HepG2 (cell line): ENCODE results near the gene TRIO. TPM values are rescaled to one million over a fixed set of nuclear protein-coding genes. Genes with fewer than 3 reads are reported as not detected.

Source experiments
- BHLHE40 ChIP-seq: IDR thresholded peaks from 2 replicates; pipeline ENCODE4 v1.6.1; 2011; ENCODE audit warnings: low read length, improper control_type of control experiment
- GLI4 ChIP-seq: sonication (generic); formaldehyde crosslinking; IDR thresholded peaks from 2 replicates; pipeline ENCODE4 v1.5.1; 2020; ENCODE audit warnings: missing genetic modification reagents, mild to moderate bottlenecking, moderate library complexity, borderline replicate concordance
- GMEB1 ChIP-seq: sonication (generic); formaldehyde crosslinking; IDR thresholded peaks from 2 replicates; pipeline ENCODE4 v1.5.1; 2020; ENCODE audit warnings: missing genetic modification reagents, mild to moderate bottlenecking, borderline replicate concordance
- JUN ChIP-seq: sonication (generic); formaldehyde crosslinking; IDR thresholded peaks from 2 replicates; pipeline ENCODE4 v1.4.0; 2020; ENCODE audit warnings: mild to moderate bottlenecking, missing genetic modification reagents
- NFE2 ChIP-seq: sonication (generic); formaldehyde crosslinking; IDR thresholded peaks from 2 replicates; pipeline ENCODE4 v1.4.0; 2020; ENCODE audit warnings: missing genetic modification reagents
- POGZ ChIP-seq: sonication (generic); formaldehyde crosslinking; IDR thresholded peaks from 2 replicates; pipeline ENCODE4 v1.4.0; 2020; ENCODE audit warnings: mild to moderate bottlenecking, missing genetic modification reagents
- TFDP2 ChIP-seq: sonication (generic); formaldehyde crosslinking; IDR thresholded peaks from 2 replicates; pipeline ENCODE4 v1.4.0; 2020; ENCODE audit warnings: missing genetic modification reagents
- TGIF2 ChIP-seq: IDR thresholded peaks from 2 replicates; pipeline ENCODE4 v1.6.1; 2016; ENCODE audit warnings: control low read depth, missing compliant biosample characterization
- ZC3H4 ChIP-seq: sonication (generic); formaldehyde crosslinking; IDR thresholded peaks from 2 replicates; pipeline ENCODE4 v1.4.0; 2020; ENCODE audit warnings: missing genetic modification reagents, borderline replicate concordance
- ZFY ChIP-seq: sonication (generic); formaldehyde crosslinking; IDR thresholded peaks from 2 replicates; pipeline ENCODE4 v1.4.0; 2020; ENCODE audit warnings: missing genetic modification reagents
- ZNF18 ChIP-seq: sonication (generic); formaldehyde crosslinking; IDR thresholded peaks from 2 replicates; pipeline ENCODE4 v1.8.0; 2022; ENCODE audit warnings: mild to moderate bottlenecking, missing genetic modification reagents; ENCODE audit not compliant: insufficient replicate concordance
- ZNF230 ChIP-seq: sonication (generic); formaldehyde crosslinking; IDR thresholded peaks from 2 replicates; pipeline ENCODE4 v1.4.0; 2020; ENCODE audit warnings: mild to moderate bottlenecking, missing genetic modification reagents
- ZNF292 ChIP-seq: sonication (generic); formaldehyde crosslinking; IDR thresholded peaks from 2 replicates; pipeline ENCODE4 v1.8.1; 2022; ENCODE audit warnings: mild to moderate bottlenecking, low read depth, missing genetic modification reagents, borderline replicate concordance
- ZNF33B ChIP-seq: sonication (generic); formaldehyde crosslinking; IDR thresholded peaks from 2 replicates; pipeline ENCODE4 v1.5.1; 2020; ENCODE audit warnings: mild to moderate bottlenecking, missing genetic modification reagents
- ZNF563 ChIP-seq: sonication (generic); formaldehyde crosslinking; IDR thresholded peaks from 2 replicates; pipeline ENCODE4 v1.8.0; 2022; ENCODE audit warnings: mild to moderate bottlenecking, moderate library complexity, missing genetic modification reagents
- ZNF687 ChIP-seq: sonication (generic); formaldehyde crosslinking; IDR thresholded peaks from 2 replicates; pipeline ENCODE4 v1.5.1; 2020; ENCODE audit warnings: mild to moderate bottlenecking, missing genetic modification reagents, moderate library complexity
- ZNF737 ChIP-seq: sonication (generic); formaldehyde crosslinking; IDR thresholded peaks from 2 replicates; pipeline ENCODE4 v1.5.0; 2020; ENCODE audit warnings: missing genetic modification reagents, mild to moderate bottlenecking, borderline replicate concordance
- ZNF747 ChIP-seq: sonication (generic); formaldehyde crosslinking; IDR thresholded peaks from 2 replicates; pipeline ENCODE4 v1.8.1; 2023; ENCODE audit warnings: missing genetic modification reagents, mild to moderate bottlenecking, borderline replicate concordance
- ZNF883 ChIP-seq: sonication (generic); formaldehyde crosslinking; IDR thresholded peaks from 2 replicates; pipeline ENCODE4 v1.5.1; 2020; ENCODE audit warnings: mild to moderate bottlenecking, missing genetic modification reagents; ENCODE audit errors: not compliant biosample characterization
- polyA plus RNA-seq, 8 experiments: library from polyadenylated mRNA; depleted of rRNA in 3 of 8; stranded (reverse) in 7 of 8; unstranded in 1 of 8; fragments of >200 nt; fragmentation: Illumina TruSeq in 4 of 8; extraction: Trizol in 4 of 8; gene quantifications; 2 replicates each; pipeline versions ENCODE4 v1.2.1 to v1.2.3, GENCODE V29; 2011 to 2016; ENCODE audit warnings: low read depth in 4 of 8, missing spikeins in 1 of 8, mixed read lengths in 1 of 8; ENCODE audit not compliant: insufficient read depth in 1 of 8
- total RNA-seq, 5 experiments: library from RNA; depleted of rRNA; stranded (reverse); fragments of >200 nt; fragmentation: Illumina TruSeq; extraction: Trizol; gene quantifications; 2 replicates each; pipeline ENCODE4 v1.2.3, GENCODE V29; 2016; ENCODE audit warnings: low read depth in 1 of 5

Gene TRIO
- total and polyA plus RNA-seq, 2 of the 13 experiments (the other 11 are each of a cell fraction or from before 2014, with no cell fraction given) = 45.2 to 45.9 TPM

- TF ChIP-seq GMEB1 = peak; percentile 22; the same call in 1 of the 2 replicates
- no peak for TF ChIP-seq ZNF230 (CRISPR knock-in tag)
- no peak for TF ChIP-seq ZNF18 (CRISPR knock-in tag)
- no peak for TF ChIP-seq ZNF563 (CRISPR knock-in tag)
- TF ChIP-seq ZNF687 = peak; percentile 90
- TF ChIP-seq ZNF33B (CRISPR knock-in tag) = no peak
- TF ChIP-seq NFE2 = no peak
- TF ChIP-seq ZC3H4 = no peak
- peak; percentile 85 for TF ChIP-seq BHLHE40
- TF ChIP-seq GLI4 (CRISPR knock-in tag) = no peak
- peak; percentile 35; the same call in 1 of the 2 replicates for TF ChIP-seq ZNF292 (CRISPR knock-in tag)
- TF ChIP-seq ZNF737 (CRISPR knock-in tag) = no peak
- TF ChIP-seq ZNF883 (CRISPR knock-in tag) = peak; percentile 55
- peak; percentile 43; the same call in 1 of the 2 replicates for TF ChIP-seq ZFY
- 0 out of 2 replicates have a peak, but pooled peaks have one; percentile 61 for TF ChIP-seq TGIF2 (CRISPR knock-in tag)
- TF ChIP-seq JUN (CRISPR knock-in tag) = peak; percentile 85
- peak; percentile 53 for TF ChIP-seq TFDP2 (CRISPR knock-in tag)
- peak; percentile 57; the same call in 1 of the 2 replicates for TF ChIP-seq POGZ (CRISPR knock-in tag)
- TF ChIP-seq ZNF747 (CRISPR knock-in tag) = no peak
Observed at GRCh38 chr5:14264605-14265316, 121.6 kb downstream of the TRIO start (continued).
